SK-N-SH treated with all-trans-retinoic acid at 6 μM for 48 hours (cell line): ENCODE measurements around the gene C3orf85.

Source experiments
- CSDC2 ChIP-seq: fragments of 250-450 bp; sonication (Bioruptor Pico); IDR thresholded peaks from 2 replicates; pipeline ENCODE4 v1.5.0; 2020; ENCODE audit warnings: mild to moderate bottlenecking, moderate library complexity
- GLIS3 ChIP-seq: fragments of 250-450 bp; sonication (Bioruptor Pico); IDR thresholded peaks from 2 replicates; pipeline ENCODE4 v1.5.0; 2020; ENCODE audit warnings: mild to moderate bottlenecking, moderate library complexity
- POU6F1 ChIP-seq: fragments of 250-450 bp; sonication (Bioruptor Pico); IDR thresholded peaks from 2 replicates; pipeline ENCODE4 v1.8.0; 2021; ENCODE audit warnings: low read depth, mild to moderate bottlenecking, moderate library complexity, borderline replicate concordance
- RARB ChIP-seq: fragments of 250-450 bp; sonication (Bioruptor Pico); IDR thresholded peaks from 2 replicates; pipeline ENCODE4 v1.8.0; 2021; ENCODE audit warnings: mild to moderate bottlenecking, moderate library complexity
- SNAI2 ChIP-seq: fragments of 250-450 bp; sonication (Bioruptor Pico); IDR thresholded peaks from 2 replicates; pipeline ENCODE4 v1.5.0; 2020; ENCODE audit warnings: mild to moderate bottlenecking, moderate library complexity
- ZFP3 ChIP-seq: fragments of 250-450 bp; sonication (Bioruptor Pico); IDR thresholded peaks from 2 replicates; pipeline ENCODE4 v1.5.0; 2020; ENCODE audit warnings: mild to moderate bottlenecking, moderate library complexity
- ZFP30 ChIP-seq: fragments of 450-650 bp; formaldehyde crosslinking; IDR thresholded peaks from 2 replicates; pipeline ENCODE4 v1.5.0; 2022; ENCODE audit warnings: mild to moderate bottlenecking, moderate library complexity
- ZNF565 ChIP-seq: fragments of 450-650 bp; formaldehyde crosslinking; conservative IDR thresholded peaks from 2 replicates; pipeline ENCODE4 v1.5.0; 2020; ENCODE audit warnings: low read depth, mild to moderate bottlenecking, moderate library complexity
- ZNF70 ChIP-seq: fragments of 450-650 bp; formaldehyde crosslinking; IDR thresholded peaks from 2 replicates; pipeline ENCODE4 v1.5.0; 2020; ENCODE audit warnings: mild to moderate bottlenecking, moderate library complexity
- ZNF8 ChIP-seq: fragments of 450-650 bp; formaldehyde crosslinking; IDR thresholded peaks from 2 replicates; pipeline ENCODE4 v1.5.0; 2020; ENCODE audit warnings: mild to moderate bottlenecking, moderate library complexity
- TF ChIP-seq, protein P1 (sequence below): fragments of 250-450 bp; sonication (Bioruptor Pico); IDR thresholded peaks from 2 replicates; pipeline ENCODE4 v1.8.0; 2020; ENCODE audit warnings: mild to moderate bottlenecking, moderate library complexity, borderline replicate concordance

DNA sequence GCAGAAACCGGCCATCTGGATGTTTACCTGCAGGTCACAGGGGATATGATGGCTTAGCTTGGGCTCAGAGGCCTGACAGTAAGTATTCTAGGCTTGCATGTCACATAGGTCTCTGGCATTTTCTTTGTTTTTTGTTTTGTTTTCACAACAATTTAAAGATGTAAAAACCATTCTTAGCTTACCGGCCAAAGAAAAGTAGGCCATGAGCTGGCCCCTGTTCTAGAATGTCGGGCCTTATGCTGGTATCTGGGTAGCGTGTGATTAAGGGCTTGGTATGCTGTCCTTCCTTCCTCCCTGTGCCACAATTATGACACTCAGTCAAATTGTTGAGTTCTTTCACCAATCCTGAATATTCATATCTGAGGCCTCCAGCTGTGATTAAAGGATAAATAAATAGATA, 40.2 kb downstream of the C3orf85 start:
- no peak for TF ChIP-seq ZNF8 (CRISPR knock-in tag)
- TF ChIP-seq, protein P1, sequence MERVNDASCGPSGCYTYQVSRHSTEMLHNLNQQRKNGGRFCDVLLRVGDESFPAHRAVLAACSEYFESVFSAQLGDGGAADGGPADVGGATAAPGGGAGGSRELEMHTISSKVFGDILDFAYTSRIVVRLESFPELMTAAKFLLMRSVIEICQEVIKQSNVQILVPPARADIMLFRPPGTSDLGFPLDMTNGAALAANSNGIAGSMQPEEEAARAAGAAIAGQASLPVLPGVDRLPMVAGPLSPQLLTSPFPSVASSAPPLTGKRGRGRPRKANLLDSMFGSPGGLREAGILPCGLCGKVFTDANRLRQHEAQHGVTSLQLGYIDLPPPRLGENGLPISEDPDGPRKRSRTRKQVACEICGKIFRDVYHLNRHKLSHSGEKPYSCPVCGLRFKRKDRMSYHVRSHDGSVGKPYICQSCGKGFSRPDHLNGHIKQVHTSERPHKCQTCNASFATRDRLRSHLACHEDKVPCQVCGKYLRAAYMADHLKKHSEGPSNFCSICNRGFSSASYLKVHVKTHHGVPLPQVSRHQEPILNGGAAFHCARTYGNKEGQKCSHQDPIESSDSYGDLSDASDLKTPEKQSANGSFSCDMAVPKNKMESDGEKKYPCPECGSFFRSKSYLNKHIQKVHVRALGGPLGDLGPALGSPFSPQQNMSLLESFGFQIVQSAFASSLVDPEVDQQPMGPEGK (CRISPR knock-in tag): no peak
- TF ChIP-seq ZFP3: no peak
- TF ChIP-seq POU6F1: no peak
- TF ChIP-seq GLIS3 (CRISPR knock-in tag): no peak
- TF ChIP-seq RARB (CRISPR knock-in tag): no peak
- no peak for TF ChIP-seq ZNF565
- no peak for TF ChIP-seq ZFP30
- TF ChIP-seq ZNF70 (CRISPR knock-in tag): no peak
- TF ChIP-seq SNAI2 (CRISPR knock-in tag): no peak
- TF ChIP-seq CSDC2: no peak
